ENCODE measurements around the gene ASPM.

The ASPM gene

GRCh38 chr1:197124376-197124775 is 22.1 kb downstream of the ASPM start:
- ChIA-PET POLR2A (no interaction called here), CTCF (no interaction called here)
- no peak for TF ChIP-seq CTCF (IDR thresholded peaks at IDR 0.05; ENCODE audit: control extremely low read depth, extremely low read depth, low read depth, missing control alignments)
- DNase-seq (ENCODE audit: extremely low spot score): no peak

GRCh38 chr1:197116156-197116555 is 30.3 kb downstream of the ASPM start:
- TF ChIP-seq CTCF (IDR thresholded peaks at IDR 0.05; ENCODE audit: control extremely low read depth, extremely low read depth, low read depth, missing control alignments): no peak
- ChIA-PET CTCF (interaction anchor here (1.1 kb wide), 2 partner anchors 12 to 17 kb away, joined by 3 read pairs; no protein-coding TSS in a partner anchor), POLR2A (no interaction called here)
- no peak for DNase-seq (ENCODE audit: extremely low spot score)

- CTCF ChIA-PET: interaction anchor here (2.4 kb wide), 1 partner anchor 11 kb away, joined by 5 read pairs; no protein-coding TSS in a partner anchor
- POLR2A ChIA-PET: no interaction called here
- no peak for DNase-seq (ENCODE audit: extremely low spot score)
- TF ChIP-seq CTCF (IDR thresholded peaks at IDR 0.05; ENCODE audit: control extremely low read depth, extremely low read depth, low read depth, missing control alignments): no peak
Observed at GRCh38 chr1:197106869-197107268, 39.6 kb downstream of the ASPM start.

- CTCF ChIA-PET: interaction anchor here (1.0 to 2.9 kb wide), 3 partner anchors 9 to 17 kb away, joined by 3 to 8 read pairs (median 3); no protein-coding TSS in a partner anchor
- no peak for DNase-seq (ENCODE audit: extremely low spot score)
- POLR2A ChIA-PET: no interaction called here
Observed at GRCh38 chr1:197103300-197103699, 43.2 kb downstream of the ASPM start.

GRCh38 chr1:197101978-197102377 is 44.5 kb downstream of the ASPM start:
- POLR2A ChIA-PET: no interaction called here
- no peak for TF ChIP-seq CTCF (IDR thresholded peaks at IDR 0.05; ENCODE audit: control extremely low read depth, extremely low read depth, low read depth, missing control alignments)
- no peak for DNase-seq (ENCODE audit: extremely low spot score)
- CTCF ChIA-PET: interaction anchor here (2.9 kb wide), 1 partner anchor 10 kb away, joined by 8 read pairs; no protein-coding TSS in a partner anchor

More at GRCh38 chr1:197103300-197103699, 43.2 kb downstream of the ASPM start:
- no peak for TF ChIP-seq CTCF (IDR thresholded peaks at IDR 0.05; ENCODE audit: control extremely low read depth, extremely low read depth, low read depth, missing control alignments)

- no peak for TF ChIP-seq CTCF (IDR thresholded peaks at IDR 0.05; ENCODE audit: control extremely low read depth, extremely low read depth, low read depth, missing control alignments)
- ChIA-PET POLR2A (no interaction called here), CTCF (interaction anchor here (1.0 kb wide), 1 partner anchor 80 kb away, joined by 3 read pairs; no protein-coding TSS in a partner anchor)
- DNase-seq (ENCODE audit: extremely low spot score): no peak
Observed at GRCh38 chr1:197100677-197101076, 45.8 kb downstream of the ASPM start.

Measured in GM10248 (cell line).